Gastrocnemius medialis (tissue), 4 donors: ENCODE data around the gene FARP1.

Experiments
- CTCF ChIP-seq, 5 experiments: fragments of 450-650 bp in 3 of 5; fragments of 200-600 bp in 2 of 5; sonication (generic) in 2 of 5; IDR thresholded peaks in 4 of 5; conservative IDR thresholded peaks in 1 of 5; 1 replicate in 4 of 5; 2 replicates in 1 of 5; pipeline ENCODE4 v1.5.1; 2016 to 2019; ENCODE audit warnings: antibody characterized with exemption in 5 of 5, mild to moderate bottlenecking in 3 of 5, moderate library complexity in 3 of 5
- POLR2A ChIP-seq, 2 donors: fragments of 450-650 bp; IDR thresholded peaks; one replicate each; pipeline ENCODE4 v1.6.1; 2017; ENCODE audit warnings: antibody characterized with exemption in 2 of 2, mild to moderate bottlenecking in 2 of 2, moderate library complexity in 2 of 2

DNA sequence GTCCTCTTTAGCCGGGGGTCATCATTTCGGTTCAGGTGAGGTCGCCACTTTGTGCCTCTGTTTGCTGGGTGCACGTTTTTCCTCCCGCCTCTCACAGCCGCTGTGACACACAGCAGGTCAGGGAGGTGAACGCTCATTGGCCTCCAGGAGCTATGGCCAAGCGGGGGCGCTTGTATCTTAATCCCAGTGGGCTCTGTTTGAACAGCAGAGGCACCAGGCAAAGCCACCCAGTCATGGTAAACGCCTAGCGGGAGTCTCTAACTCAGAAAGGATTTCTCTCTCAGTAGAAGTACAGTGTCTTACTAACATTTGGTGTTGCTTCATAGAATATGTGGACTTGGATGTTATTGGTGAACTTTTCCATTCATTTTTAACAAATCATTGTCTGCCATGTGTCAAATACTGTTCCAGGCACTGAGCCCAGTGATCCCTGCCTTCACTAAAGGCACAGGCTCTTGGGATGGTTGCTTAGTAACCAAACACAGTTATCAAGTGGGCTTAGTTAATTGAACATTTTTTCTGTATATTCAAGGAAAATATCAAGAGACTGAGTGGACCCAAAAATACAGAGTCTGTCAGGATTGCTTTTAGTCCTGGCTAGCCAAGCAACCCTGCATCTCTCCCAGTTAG is 247.3 kb downstream of the FARP1 start:
- no peak for TF ChIP-seq CTCF (IDR thresholded peaks at IDR 0.05 in 4 of 5, conservative IDR thresholded peaks at IDR 0.05 in 1 of 5)
- TF ChIP-seq POLR2A (IDR thresholded peaks at IDR 0.05): no peak
